OCI-LY3 (cell line): ENCODE results near the gene IFNA16.
"Not testable (repeated sequence)": the region's sequence is repeated elsewhere in the genome, so short reads cannot be mapped to it uniquely, and the experiment has no call there.

Source experiments
- H2AFZ ChIP-seq: fragments of 200-600, 300-600 bp; shearing (Covaris generic); 2 replicates; pipeline ENCODE4 v1.6.0; 2014; ENCODE audit warnings: antibody characterized with exemption, low read depth, low read length
- H3K27ac ChIP-seq: fragments of 200-600, 300-600 bp; sonication (generic); 2 replicates; pipeline ENCODE4 v1.5.1; 2014; ENCODE audit warnings: mild to moderate bottlenecking, low read length, moderate library complexity, mixed read lengths
- H3K27me3 ChIP-seq: fragments of 200-600, 300-600 bp; sonication (generic); 2 replicates; pipeline ENCODE4 v1.6.1; 2014; ENCODE audit warnings: low read depth, low read length, mixed read lengths
- H3K36me3 ChIP-seq: fragments of 200-600, 300-600 bp; sonication (generic); replicated peaks from 2 replicates; pipeline ENCODE3; 2014; ENCODE audit warnings: low read depth, low read length, mixed read lengths
- H3K4me1 ChIP-seq: fragments of 300-600, 200-600 bp; sonication (generic); 2 replicates; pipeline ENCODE4 v1.6.1; 2014; ENCODE audit warnings: low read length, mixed read lengths
- H3K4me2 ChIP-seq: fragments of 200-600, 300-600 bp; sonication (generic); 2 replicates; pipeline ENCODE4 v1.6.1; 2014; ENCODE audit warnings: low read length, mixed read lengths
- H3K4me3 ChIP-seq: fragments of 300-600, 200-600 bp; sonication (generic); 2 replicates; pipeline ENCODE4 v1.5.1; 2014; ENCODE audit warnings: antibody characterized with exemption, mild to moderate bottlenecking, low read length, moderate library complexity
- H3K79me2 ChIP-seq: fragments of 300-600, 200-600 bp; shearing (Covaris generic); 2 replicates; pipeline ENCODE4 v1.6.1; 2014; ENCODE audit warnings: mild to moderate bottlenecking, low read length, mixed read lengths
- H3K9ac ChIP-seq: fragments of 300-600, 200-600 bp; shearing (Covaris generic); 2 replicates; pipeline ENCODE4 v1.6.0; 2014; ENCODE audit warnings: mild to moderate bottlenecking, low read length, moderate library complexity
- H3K9me3 ChIP-seq: fragments of 200-600, 300-600 bp; shearing (Covaris generic); 2 replicates; pipeline ENCODE4 v1.6.1; 2014; ENCODE audit warnings: low read length, mixed read lengths; ENCODE audit not compliant: insufficient read depth
- H4K20me1 ChIP-seq: fragments of 200-600, 300-600 bp; sonication (generic); 2 replicates; pipeline ENCODE4 v1.6.1; 2016; ENCODE audit warnings: low read length, mixed read lengths; ENCODE audit not compliant: insufficient read depth
- EZH2phosphoT487 ChIP-seq: fragments of 200-600 bp; shearing (Covaris generic); IDR thresholded peaks from 2 replicates; pipeline ENCODE4 v1.6.1; 2018; ENCODE audit warnings: antibody characterized with exemption, mixed run types, low read depth
- TF ChIP-seq, protein P1 (sequence below): fragments of 200-600, 300-600 bp; sonication (generic); IDR thresholded peaks from 2 replicates; pipeline ENCODE4 v1.5.1; 2014; ENCODE audit warnings: antibody characterized with exemption, low read length, low read depth

IFNA16 gene

DNA sequence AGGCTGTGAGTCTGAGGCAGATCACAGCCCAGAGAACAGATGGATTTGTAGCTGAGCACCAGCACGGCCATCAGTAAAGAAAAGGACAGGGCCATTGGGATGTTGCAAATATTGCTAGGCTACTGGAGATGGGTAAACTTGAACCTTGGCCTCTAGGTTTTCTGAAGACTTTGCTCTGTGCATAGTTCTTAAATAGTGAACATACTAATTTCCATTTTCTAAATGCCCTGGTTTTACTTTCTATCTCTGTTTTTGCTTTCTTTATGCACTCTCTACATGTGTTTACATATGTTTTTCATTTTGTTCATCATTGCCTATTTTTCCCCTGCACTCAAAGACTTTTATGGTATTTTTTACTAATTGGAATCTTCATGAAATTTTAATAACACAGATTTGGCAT is at the start of gene IFNA16:
TSS of gene IFNA16 (minus strand) at position 101 of the 400 bp plus-strand sequence. CDS start at position 95, 6 bp downstream.
- H3K36me3 ChIP-seq, H3K9ac ChIP-seq, H3K27ac ChIP-seq, H4K20me1 ChIP-seq, H3K79me2 ChIP-seq, H3K4me3 ChIP-seq, H2AFZ ChIP-seq, H3K4me2 ChIP-seq, H3K9me3 ChIP-seq: not testable (repeated sequence)
- H3K4me1 ChIP-seq: peaks cover 18% of the 10 kb centered on the region
- H3K27me3 ChIP-seq: peaks cover 40% of the 10 kb centered on the region

DNA sequence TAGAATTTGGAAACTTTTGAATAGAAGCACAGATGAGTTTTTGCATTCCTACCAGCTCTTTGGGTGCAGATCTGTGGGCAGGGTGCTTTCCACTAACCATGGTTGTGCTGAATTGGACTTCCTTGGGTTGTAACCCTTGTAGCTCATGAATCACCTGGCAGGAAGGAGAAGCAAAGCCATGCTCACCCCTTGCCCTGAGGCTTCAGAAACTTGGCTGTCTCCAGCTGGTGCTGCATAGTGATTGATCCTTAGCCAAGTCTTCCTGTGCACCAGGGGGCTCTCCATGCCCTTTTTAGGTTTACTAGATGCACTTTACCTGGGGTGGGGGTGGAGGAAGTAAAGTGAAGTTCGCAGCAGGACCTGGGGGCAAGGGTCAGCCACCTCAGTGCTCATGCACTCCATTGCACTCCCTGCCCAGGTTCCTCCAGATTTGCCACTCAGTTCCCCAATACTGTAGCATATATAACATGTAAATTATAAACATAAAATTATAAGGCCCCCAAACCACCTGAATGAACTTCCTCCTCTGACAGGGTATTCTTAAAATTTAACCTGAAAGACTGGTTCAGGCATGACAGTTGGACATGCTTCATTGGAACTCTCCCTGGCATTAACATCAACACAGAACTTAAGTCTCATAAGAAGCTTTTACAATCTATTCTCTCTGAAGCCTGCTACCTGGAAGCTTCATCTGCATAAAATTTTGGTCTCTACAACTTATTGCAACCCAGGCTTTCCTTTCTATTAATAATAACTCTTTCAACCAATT is 48.5 kb upstream of the IFNA16 start:
- H3K4me1 ChIP-seq: peaks cover 42% of the 10 kb centered on the region
- no peaks in the 10 kb centered on the region for H3K36me3 ChIP-seq
- H2AFZ ChIP-seq: no peak overlapping the region
- no peak overlapping the region for H3K4me3 ChIP-seq
- H3K4me2 ChIP-seq: peak overlapping the region; percentile 70
- no peaks in the 10 kb centered on the region for H4K20me1 ChIP-seq
- H3K27ac ChIP-seq: no peak overlapping the region
- no peak overlapping the region for H3K9ac ChIP-seq
- H3K9me3 ChIP-seq: no peaks in the 10 kb centered on the region
- TF ChIP-seq EZH2phosphoT487: no peak
- TF ChIP-seq, protein P1, sequence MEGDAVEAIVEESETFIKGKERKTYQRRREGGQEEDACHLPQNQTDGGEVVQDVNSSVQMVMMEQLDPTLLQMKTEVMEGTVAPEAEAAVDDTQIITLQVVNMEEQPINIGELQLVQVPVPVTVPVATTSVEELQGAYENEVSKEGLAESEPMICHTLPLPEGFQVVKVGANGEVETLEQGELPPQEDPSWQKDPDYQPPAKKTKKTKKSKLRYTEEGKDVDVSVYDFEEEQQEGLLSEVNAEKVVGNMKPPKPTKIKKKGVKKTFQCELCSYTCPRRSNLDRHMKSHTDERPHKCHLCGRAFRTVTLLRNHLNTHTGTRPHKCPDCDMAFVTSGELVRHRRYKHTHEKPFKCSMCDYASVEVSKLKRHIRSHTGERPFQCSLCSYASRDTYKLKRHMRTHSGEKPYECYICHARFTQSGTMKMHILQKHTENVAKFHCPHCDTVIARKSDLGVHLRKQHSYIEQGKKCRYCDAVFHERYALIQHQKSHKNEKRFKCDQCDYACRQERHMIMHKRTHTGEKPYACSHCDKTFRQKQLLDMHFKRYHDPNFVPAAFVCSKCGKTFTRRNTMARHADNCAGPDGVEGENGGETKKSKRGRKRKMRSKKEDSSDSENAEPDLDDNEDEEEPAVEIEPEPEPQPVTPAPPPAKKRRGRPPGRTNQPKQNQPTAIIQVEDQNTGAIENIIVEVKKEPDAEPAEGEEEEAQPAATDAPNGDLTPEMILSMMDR: no peak
- no peaks in the 10 kb centered on the region for H3K79me2 ChIP-seq
- H3K27me3 ChIP-seq: 0 out of 2 replicates have a peak, but pooled peaks cover 7% of the 10 kb centered on the region

DNA sequence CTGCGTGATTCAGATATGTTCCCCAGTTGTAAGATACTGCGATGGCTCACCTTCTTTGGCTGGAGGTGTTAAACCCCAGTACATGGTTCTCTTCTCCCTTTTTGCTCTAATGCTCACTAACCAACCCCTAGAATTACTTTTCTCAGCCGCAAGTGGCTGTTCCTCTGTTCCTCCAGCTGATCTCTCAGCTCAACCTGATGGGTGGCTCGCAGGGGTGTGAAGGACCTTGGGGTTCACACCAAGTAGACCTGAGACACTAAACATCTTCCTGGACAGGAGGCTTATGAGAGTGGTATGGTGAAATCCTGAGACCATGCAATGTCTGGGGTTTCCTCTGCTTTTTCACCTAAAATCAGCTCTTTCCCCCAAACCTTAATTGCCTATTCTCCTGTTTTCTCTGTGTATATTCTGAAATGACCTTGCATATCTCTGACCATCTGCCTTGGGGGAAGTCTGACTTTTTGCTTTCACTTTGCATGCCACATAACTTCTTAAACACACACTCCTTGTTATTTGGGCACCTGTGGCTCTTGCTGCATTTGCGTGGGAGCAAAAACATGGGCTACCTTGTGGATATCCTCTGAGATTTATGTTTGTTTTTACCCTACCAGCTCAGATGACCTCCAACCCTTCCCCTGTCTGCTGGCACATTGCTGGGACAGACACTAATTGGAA is 38.6 kb upstream of the IFNA16 start:
- Histone ChIP-seq H4K20me1 (no peaks in the 10 kb centered on the region), H3K9me3 (peaks cover 15% of the 10 kb centered on the region), H3K9ac (no peak overlapping the region), H3K36me3 (peaks cover 8% of the 10 kb centered on the region), H3K4me1 (peaks cover 18% of the 10 kb centered on the region), H2AFZ (no peak overlapping the region), H3K27ac (no peak overlapping the region), H3K4me2 (peak overlapping the region; percentile 64), H3K4me3 (peak overlapping the region; percentile 27), H3K79me2 (no peaks in the 10 kb centered on the region), H3K27me3 (peaks cover 58% of the 10 kb centered on the region)
- TF ChIP-seq, protein P1: no peak
- no peak for TF ChIP-seq EZH2phosphoT487

DNA sequence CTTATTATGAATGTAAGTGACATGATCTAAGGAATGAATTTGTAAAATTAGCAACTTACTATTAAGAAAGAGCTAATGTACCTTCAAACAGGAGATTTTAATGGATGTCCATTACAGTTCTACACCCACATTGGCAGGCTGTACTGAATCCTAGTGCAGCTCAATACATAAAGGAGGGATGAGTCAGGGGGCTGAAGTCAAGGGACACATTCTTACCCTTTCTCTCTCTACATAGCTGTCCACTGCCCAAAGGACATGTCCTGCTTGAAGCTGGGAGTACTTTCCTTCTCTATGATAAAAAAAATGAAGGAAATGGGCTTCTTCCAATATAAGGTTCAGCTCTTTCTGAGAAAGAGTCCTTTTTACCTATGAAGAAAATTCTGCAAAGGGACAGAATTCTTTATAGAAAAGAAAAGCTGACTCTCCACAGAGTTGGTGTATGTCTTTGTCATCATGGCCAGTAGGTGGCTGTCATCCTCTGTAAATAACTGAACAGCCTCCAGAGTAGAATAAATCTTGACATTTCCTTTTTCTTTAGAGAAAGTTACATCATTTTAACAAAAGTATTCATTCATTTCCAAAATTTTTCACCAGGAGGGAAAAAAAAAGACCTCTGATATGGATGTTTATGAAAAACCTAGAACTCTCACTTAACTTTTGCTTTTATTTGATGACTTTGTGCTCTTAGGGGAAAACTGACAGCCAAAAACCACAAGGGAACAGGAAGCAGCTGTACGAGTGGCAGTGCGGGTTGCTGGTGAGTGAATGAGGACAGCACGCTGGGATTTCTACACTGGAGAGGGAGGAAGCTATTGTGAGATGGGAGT is 35.8 kb upstream of the IFNA16 start:
- Histone ChIP-seq H3K4me1 (peaks cover 18% of the 10 kb centered on the region), H3K79me2 (no peaks in the 10 kb centered on the region), H3K27me3 (peaks cover 77% of the 10 kb centered on the region), H3K9ac (no peak overlapping the region), H3K27ac (no peak overlapping the region), H2AFZ (no peak overlapping the region), H3K9me3 (peaks cover 5% of the 10 kb centered on the region; the same call in 1 of the 2 replicates), H4K20me1 (peaks cover 5% of the 10 kb centered on the region; the same call in 1 of the 2 replicates), H3K4me3 (peak overlapping the region; percentile 34), H3K36me3 (peaks cover 3% of the 10 kb centered on the region), H3K4me2 (peak overlapping the region; percentile 59)
- TF ChIP-seq, protein P1: peak; percentile 84
- no peak for TF ChIP-seq EZH2phosphoT487
